H1 (cell line): Measurements from ENCODE around the gene ADCY7. TPM values are rescaled to one million over a fixed set of nuclear protein-coding genes. Genes with fewer than 3 reads are reported as not detected.

ENCODE experiments used
- CTCF ChIA-PET: fragments of 300-600 bp; sonication (Branson Sonifier 250); formaldehyde crosslinking; loops from one replicate; lab custom pipeline; 2021; ENCODE audit not compliant: partially characterized antibody; lab: Charles Lee
- POLR2A ChIA-PET: fragments of 300-600 bp; sonication (Branson Sonifier 250); formaldehyde crosslinking; loops from one replicate; lab custom pipeline; 2021; ENCODE audit warnings: inconsistent platforms; ENCODE audit not compliant: partially characterized antibody; lab: Charles Lee
- DNase-seq, 2 experiments: peaks; one replicate each; pipeline versions ENCODE4 v3.0.0 to v3.0.0-alpha.2; 2010 to 2022; ENCODE audit warnings: low spot score in 2 of 2, low read depth in 1 of 2, mixed read lengths in 1 of 2
- FAIRE-seq: peaks from 2 replicates; lab custom pipeline; 2011; peaks lifted over from hg19 to GRCh38; lab: Jason Lieb, UNC
- H2AFZ ChIP-seq: 2 replicates; pipeline ENCODE4 v1.8.1; 2012; ENCODE audit warnings: low read length, inconsistent platforms
- H2AK5ac ChIP-seq: 2 replicates; pipeline ENCODE4 v1.6.1; 2013; ENCODE audit warnings: low read depth, low read length
- H2BK120ac ChIP-seq: replicated peaks from 2 replicates; pipeline ENCODE3; 2013; ENCODE audit warnings: low read depth, low read length, inconsistent platforms
- H2BK12ac ChIP-seq: 2 replicates; pipeline ENCODE4 v1.6.1; 2013; ENCODE audit warnings: low read depth, low read length
- H2BK15ac ChIP-seq: 2 replicates; pipeline ENCODE4 v1.6.1; 2013; ENCODE audit warnings: low read length
- H2BK20ac ChIP-seq: 2 replicates; pipeline ENCODE4 v1.6.1; 2013; ENCODE audit warnings: low read length
- H2BK5ac ChIP-seq: 2 replicates; pipeline ENCODE4 v1.6.1; 2013; ENCODE audit warnings: low read depth, low read length
- H3K14ac ChIP-seq: 2 replicates; pipeline ENCODE4 v1.6.1; 2013; ENCODE audit warnings: inconsistent platforms; ENCODE audit not compliant: insufficient read length
- H3K18ac ChIP-seq: 2 replicates; pipeline ENCODE4 v1.6.1; 2013; ENCODE audit warnings: low read length; ENCODE audit errors: extremely low read depth
- H3K23ac ChIP-seq: 2 replicates; pipeline ENCODE4 v1.6.1; 2013; ENCODE audit warnings: inconsistent platforms; ENCODE audit not compliant: insufficient read length
- H3K23me2 ChIP-seq: 2 replicates; pipeline ENCODE4 v1.6.1; 2013; ENCODE audit warnings: low read depth, low read length
- H3K27ac ChIP-seq: 2 replicates; pipeline ENCODE4 v1.6.1; 2011; ENCODE audit warnings: low read depth, low read length, inconsistent platforms
- H3K27me3 ChIP-seq, 4 experiments: replicated peaks in 1 of 4; 1 replicate in 1 of 4; 2 replicates in 3 of 4; pipeline versions ENCODE4 v1.6.1 to v1.8.1; 2011 to 2013; ENCODE audit warnings: low read length in 3 of 4, mild to moderate bottlenecking in 3 of 4, inconsistent platforms in 2 of 4, mixed read lengths in 2 of 4, moderate library complexity in 1 of 4; ENCODE audit not compliant: control insufficient read depth in 3 of 4, insufficient read depth in 3 of 4; ENCODE audit errors: extremely low read depth in 1 of 4
- H3K36me3 ChIP-seq, 4 experiments: 2 replicates each; pipeline versions ENCODE4 v1.6.1 to v1.8.1; 2011 to 2013; ENCODE audit warnings: mild to moderate bottlenecking in 4 of 4, low read length in 3 of 4, moderate library complexity in 2 of 4, control low read depth in 1 of 4, inconsistent platforms in 1 of 4; ENCODE audit not compliant: insufficient read depth in 4 of 4, control insufficient read depth in 2 of 4
- H3K4ac ChIP-seq: replicated peaks from 2 replicates; pipeline ENCODE3; 2013; ENCODE audit warnings: low read length, low read depth, mixed read lengths, inconsistent platforms; ENCODE audit not compliant: insufficient read length
- H3K4me1 ChIP-seq, 4 experiments: replicated peaks in 1 of 4; 1 replicate in 1 of 4; 2 replicates in 3 of 4; pipeline versions ENCODE4 v1.6.1 to v1.8.1; 2011 to 2013; ENCODE audit warnings: low read length in 3 of 4, inconsistent platforms in 2 of 4, mixed read lengths in 1 of 4; ENCODE audit not compliant: insufficient read depth in 4 of 4, control insufficient read depth in 3 of 4
- H3K4me2 ChIP-seq, 2 experiments: 2 replicates each; pipeline versions ENCODE4 v1.6.1 to v1.8.1; 2011 to 2013; ENCODE audit warnings: low read depth in 2 of 2, low read length in 2 of 2, control low read depth in 1 of 2, inconsistent platforms in 1 of 2, mild to moderate bottlenecking in 1 of 2; ENCODE audit not compliant: insufficient read depth in 1 of 2
- H3K4me3 ChIP-seq, 4 experiments: fragments of 200-600, 300-600 bp in 1 of 4; sonication (generic), shearing (Covaris generic), sonication (Bioruptor Twin) in 1 of 4; 2 replicates each; pipeline versions ENCODE4 v1.5.1 to v1.8.1; 2011 to 2016; ENCODE audit warnings: low read length in 4 of 4, low read depth in 3 of 4, control low read depth in 2 of 4, inconsistent platforms in 2 of 4, mild to moderate bottlenecking in 2 of 4, mixed read lengths in 1 of 4, moderate library complexity in 1 of 4; ENCODE audit not compliant: insufficient read depth in 2 of 4; ENCODE audit errors: extremely low read depth in 1 of 4
- H3K56ac ChIP-seq: replicated peaks from 2 replicates; pipeline ENCODE3; 2013; ENCODE audit warnings: low read depth, mild to moderate bottlenecking, mixed read lengths, low read length, inconsistent platforms; ENCODE audit not compliant: insufficient read length
- H3K79me1 ChIP-seq: 2 replicates; pipeline ENCODE4 v1.6.1; 2013; ENCODE audit warnings: low read depth, low read length, control low read depth
- H3K79me2 ChIP-seq, 2 experiments: 2 replicates each; pipeline versions ENCODE4 v1.6.1 to v1.8.1; 2012 to 2013; ENCODE audit warnings: low read length in 2 of 2, mild to moderate bottlenecking in 2 of 2, inconsistent platforms in 1 of 2; ENCODE audit not compliant: insufficient read depth in 2 of 2, control insufficient read depth in 1 of 2
- H3K9ac ChIP-seq, 4 experiments: replicated peaks in 1 of 4; 1 replicate in 1 of 4; 2 replicates in 3 of 4; pipeline versions ENCODE4 v1.6.1 to v1.8.1; 2011 to 2013; ENCODE audit warnings: low read depth in 3 of 4, low read length in 3 of 4, control low read depth in 2 of 4, mild to moderate bottlenecking in 2 of 4, moderate library complexity in 2 of 4, inconsistent platforms in 1 of 4; ENCODE audit errors: extremely low read depth in 1 of 4
- H3K9me3 ChIP-seq, 2 experiments: 2 replicates each; pipeline versions ENCODE4 v1.6.1 to v1.8.1; 2012 to 2013; ENCODE audit warnings: mild to moderate bottlenecking in 2 of 2, moderate library complexity in 2 of 2, control low read depth in 1 of 2, inconsistent platforms in 1 of 2, low read depth in 1 of 2, low read length in 1 of 2, mixed read lengths in 1 of 2; ENCODE audit not compliant: insufficient read depth in 2 of 2
- H4K20me1 ChIP-seq, 2 experiments: replicated peaks in 1 of 2; 2 replicates each; pipeline versions ENCODE3 to v1.8.1; 2011 to 2013; ENCODE audit warnings: inconsistent platforms in 2 of 2, low read length in 2 of 2, mild to moderate bottlenecking in 1 of 2; ENCODE audit not compliant: insufficient read depth in 2 of 2, control insufficient read depth in 1 of 2
- H4K5ac ChIP-seq: 2 replicates; pipeline ENCODE4 v1.6.1; 2013; ENCODE audit warnings: low read length, low read depth, mixed read lengths, inconsistent platforms; ENCODE audit not compliant: insufficient read length
- H4K8ac ChIP-seq: 2 replicates; pipeline ENCODE4 v1.8.0; 2013; ENCODE audit warnings: mild to moderate bottlenecking, moderate library complexity, low read length, inconsistent platforms; ENCODE audit not compliant: insufficient read depth; ENCODE audit errors: extremely low read depth
- H4K91ac ChIP-seq: replicated peaks from 2 replicates; pipeline ENCODE3; 2013; ENCODE audit warnings: low read length, mixed read lengths, inconsistent platforms; ENCODE audit not compliant: insufficient read length
- ASH2L ChIP-seq: fragments of 200-600, 300-600 bp; sonication (generic); IDR thresholded peaks from one replicate; pipeline ENCODE4 v1.7.1; 2017; ENCODE audit warnings: low read length
- BRCA1 ChIP-seq: IDR thresholded peaks from 2 replicates; pipeline ENCODE4 v1.6.1; 2012; ENCODE audit warnings: low read depth, low read length, improper control_type of control experiment
- CHD2 ChIP-seq: IDR thresholded peaks from 2 replicates; pipeline ENCODE4 v1.6.1; 2012; ENCODE audit warnings: low read length, improper control_type of control experiment
- CTBP2 ChIP-seq: IDR thresholded peaks from 2 replicates; pipeline ENCODE4 v1.7.0; 2011; ENCODE audit warnings: borderline replicate concordance, mild to moderate bottlenecking, moderate library complexity, mixed read lengths, low read length; ENCODE audit not compliant: insufficient read depth, insufficient read length
- JUN ChIP-seq: IDR thresholded peaks from 2 replicates; pipeline ENCODE4 v1.6.1; 2011; ENCODE audit warnings: low read depth, mild to moderate bottlenecking, improper control_type of control experiment, low read length
- KDM4A ChIP-seq: IDR thresholded peaks from one replicate; pipeline ENCODE4 v1.7.1; 2012; ENCODE audit warnings: low read depth, mild to moderate bottlenecking, moderate library complexity, low read length, inconsistent platforms; ENCODE audit not compliant: severe bottlenecking
- KDM5A ChIP-seq: fragments of 200-600 bp; IDR thresholded peaks from 2 replicates; pipeline ENCODE4 v1.7.1; 2012; ENCODE audit warnings: mild to moderate bottlenecking, low read length, inconsistent platforms, mixed read lengths
- TCF12 ChIP-seq: IDR thresholded peaks from 2 replicates; pipeline ENCODE4 v1.6.1; 2011; ENCODE audit warnings: low read depth, mild to moderate bottlenecking, low read length
- ZNF274 ChIP-seq: IDR thresholded peaks from 2 replicates; pipeline ENCODE4 v1.7.0; 2012; ENCODE audit warnings: low read length, borderline replicate concordance; ENCODE audit errors: extremely low read depth
- WGBS, 2 experiments: shearing (Covaris generic) in 1 of 2; methylation state at CpG; one replicate each; pipeline versions ENCODE4 v1.1.6 to v1.1.7; 2013 to 2015; ENCODE audit warnings: low lambda C conversion rate in 2 of 2, mixed read lengths in 2 of 2, inconsistent platforms in 1 of 2, low coverage in 1 of 2, missing lambda C conversion rate in 1 of 2; ENCODE audit not compliant: insufficient replicate concordance in 2 of 2, insufficient coverage in 1 of 2, insufficient read length in 1 of 2; ENCODE audit errors: extremely low coverage in 1 of 2, missing lambda C conversion rate in 1 of 2; 5-methylcytosine and 5-hydroxymethylcytosine counted together
- polyA plus RNA-seq, 7 experiments: library from polyadenylated mRNA; depleted of rRNA in 3 of 7; stranded (reverse) in 5 of 7; unstranded in 2 of 7; fragments of >200 nt in 5 of 7; fragments of 200-250 nt in 2 of 7; gene quantifications; 1 replicate in 5 of 7; 2 replicates in 1 of 7; 4 replicates in 1 of 7; pipeline versions ENCODE4 v1.2.1 to v1.2.3, GENCODE V29; 2011 to 2013; ENCODE audit warnings: missing spikeins in 2 of 7, mixed read lengths in 2 of 7
- total RNA-seq: library from RNA; stranded (reverse); fragmentation: NEBNext Ultra II Directional; extraction: Animal tissue kit (Norgen Biotek cat#: 25700); gene quantifications from 2 replicates; pipeline ENCODE4 v1.2.1, GENCODE V29; 2021
- TF ChIP-seq, protein P1 (sequence below): IDR thresholded peaks from 2 replicates; pipeline ENCODE4 v1.6.1; 2012; ENCODE audit warnings: low read length, inconsistent platforms

The ADCY7 gene
- total and polyA plus RNA-seq, 2 of the 8 experiments (the other 6 are each of a cell fraction or from before 2014, with no cell fraction given) = 2.4 to 5.1 TPM

DNA sequence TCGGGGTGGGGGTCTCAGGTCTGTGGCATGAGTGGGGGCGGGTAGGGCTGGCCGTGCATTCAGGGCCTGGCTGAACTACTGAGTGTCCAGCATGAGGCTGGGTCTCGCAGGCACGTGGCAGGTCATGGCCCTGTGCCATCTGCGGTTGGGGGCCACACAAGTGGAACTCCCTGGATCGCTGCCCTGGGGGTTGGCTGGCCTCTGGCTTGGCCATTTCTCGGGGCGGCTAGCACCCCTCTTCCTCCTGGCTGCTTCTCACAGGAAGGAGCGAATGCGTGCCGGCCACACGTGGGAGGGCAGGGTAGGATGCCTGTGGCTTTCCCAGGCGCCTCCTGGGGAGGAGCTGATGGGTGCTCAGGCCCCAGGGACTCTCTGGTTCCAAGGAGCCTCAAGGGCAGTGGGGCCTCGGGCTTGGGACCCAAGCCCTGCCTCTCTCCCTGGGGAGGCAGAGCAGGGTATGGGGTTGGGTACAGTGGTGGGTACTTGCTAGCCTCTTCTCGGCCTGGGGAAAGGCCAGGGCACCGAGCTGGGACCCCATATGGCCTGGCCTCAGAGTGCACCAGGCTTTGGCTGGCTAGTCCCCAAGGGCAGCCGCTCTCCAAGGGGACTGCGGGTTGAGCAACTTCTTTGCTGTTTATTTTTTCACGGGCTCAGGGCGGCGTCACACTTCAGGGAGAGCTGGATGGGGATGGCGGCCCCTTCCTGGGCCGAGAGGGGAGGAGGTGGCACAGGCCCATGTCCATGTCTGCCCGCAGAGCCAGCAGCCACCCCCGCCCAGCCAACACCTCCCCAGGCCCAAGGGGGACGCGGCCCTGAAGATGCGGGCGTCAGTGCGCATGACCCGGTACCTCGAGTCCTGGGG, 37.5 kb downstream of the ADCY7 start:
- H4K20me1 ChIP-seq = no peaks in the 10 kb centered on the region
- peak in 1 of 2 experiments; percentile 42 for DNase-seq
- H3K79me1 ChIP-seq = no peaks in the 10 kb centered on the region
- 0 out of 2 replicates have a peak overlapping the region, but pooled peaks have one; percentile 9 for H2BK5ac ChIP-seq
- no peak overlapping the region for H3K14ac ChIP-seq
- TF ChIP-seq CHD2 (no peak), ZNF274 (no peak), KDM5A (no peak), KDM4A (no peak), BRCA1 (no peak), ASH2L (no peak), TCF12 (no peak), CTBP2 (no peak), JUN (no peak)
- TF ChIP-seq, protein P1, sequence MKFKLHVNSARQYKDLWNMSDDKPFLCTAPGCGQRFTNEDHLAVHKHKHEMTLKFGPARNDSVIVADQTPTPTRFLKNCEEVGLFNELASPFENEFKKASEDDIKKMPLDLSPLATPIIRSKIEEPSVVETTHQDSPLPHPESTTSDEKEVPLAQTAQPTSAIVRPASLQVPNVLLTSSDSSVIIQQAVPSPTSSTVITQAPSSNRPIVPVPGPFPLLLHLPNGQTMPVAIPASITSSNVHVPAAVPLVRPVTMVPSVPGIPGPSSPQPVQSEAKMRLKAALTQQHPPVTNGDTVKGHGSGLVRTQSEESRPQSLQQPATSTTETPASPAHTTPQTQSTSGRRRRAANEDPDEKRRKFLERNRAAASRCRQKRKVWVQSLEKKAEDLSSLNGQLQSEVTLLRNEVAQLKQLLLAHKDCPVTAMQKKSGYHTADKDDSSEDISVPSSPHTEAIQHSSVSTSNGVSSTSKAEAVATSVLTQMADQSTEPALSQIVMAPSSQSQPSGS = no peak
- POLR2A ChIA-PET = interaction anchor here (1.5 kb wide), 1 partner anchor 14 kb away, joined by 4 read pairs; no protein-coding TSS in a partner anchor
- H3K56ac ChIP-seq = no peak overlapping the region
- peak overlapping the region; percentile 71; the same call in 1 of the 2 replicates for H4K8ac ChIP-seq
- H2BK20ac ChIP-seq = no peak overlapping the region
- no peak for FAIRE-seq
- H4K5ac ChIP-seq = no peak overlapping the region
- H3K4me3 ChIP-seq = no peak overlapping the region
- no peaks in the 10 kb centered on the region for H3K36me3 ChIP-seq
- H3K23me2 ChIP-seq = no peaks in the 10 kb centered on the region
- H2BK12ac ChIP-seq = no peak overlapping the region
- H3K18ac ChIP-seq = no peak overlapping the region
- no peaks in the 10 kb centered on the region for H3K79me2 ChIP-seq
- H3K23ac ChIP-seq = no peak overlapping the region
- no peak overlapping the region for H4K91ac ChIP-seq
- no peaks in the 10 kb centered on the region; a peak in 1 of 4 replicates for H3K9me3 ChIP-seq
- no peak overlapping the region for H3K4me2 ChIP-seq
- no peaks in the 10 kb centered on the region; a peak in 1 of 7 replicates for H3K4me1 ChIP-seq
- no peak overlapping the region for H2AK5ac ChIP-seq
- CTCF ChIA-PET = interaction anchor here (0.5 to 1.6 kb wide), 4 partner anchors 13 to 366 kb away, joined by 3 read pairs; no protein-coding TSS in a partner anchor
- no peak overlapping the region for H2BK15ac ChIP-seq
- WGBS, 2 experiments = 88% methylated on average over 26 of the region's 33 CpGs; no CpG with 5 or more reads in 1 of the 2 experiments
- no peaks in the 10 kb centered on the region for H3K27me3 ChIP-seq
- H3K27ac ChIP-seq = no peak overlapping the region
- H2AFZ ChIP-seq = no peak overlapping the region
- no peak overlapping the region for H3K9ac ChIP-seq
- no peak overlapping the region for H3K4ac ChIP-seq
- no peak overlapping the region for H2BK120ac ChIP-seq
